Stimulated activated CD4-positive, alpha-beta T cell treated with anti-CD3 and anti-CD28 coated beads, Interleukin-12 subunit alpha, Interleukin-12 subunit beta, amount 100 ng/mL, for 24 hours (primary cell): ENCODE data around the gene FHOD3.

Experiments
- DNase-seq, 2 experiments: peaks; one replicate each; pipeline ENCODE4 v3.0.0-alpha.2; 2020; ENCODE audit warnings: low read depth in 2 of 2

FHOD3 gene

DNA sequence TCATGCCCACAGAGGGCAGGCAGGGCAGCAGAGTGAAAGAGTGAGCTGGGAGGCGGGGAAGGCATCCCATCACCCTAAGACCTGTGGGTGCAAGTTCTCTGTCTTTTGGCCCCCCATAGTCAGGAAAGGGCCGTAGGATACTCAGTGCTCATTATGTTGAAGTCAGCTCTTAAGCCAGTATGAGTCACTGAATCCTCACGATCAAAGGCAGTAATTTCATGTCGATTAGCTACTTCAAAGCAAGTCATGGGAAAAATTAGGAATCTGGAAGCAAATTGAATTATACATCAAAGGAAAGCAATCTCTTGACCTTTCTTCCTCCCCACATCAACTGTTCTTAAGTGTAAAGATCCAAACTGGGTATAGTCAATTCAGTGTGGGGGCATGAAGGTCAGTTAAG is 178.9 kb downstream of the FHOD3 start:
- no peak for DNase-seq

DNA sequence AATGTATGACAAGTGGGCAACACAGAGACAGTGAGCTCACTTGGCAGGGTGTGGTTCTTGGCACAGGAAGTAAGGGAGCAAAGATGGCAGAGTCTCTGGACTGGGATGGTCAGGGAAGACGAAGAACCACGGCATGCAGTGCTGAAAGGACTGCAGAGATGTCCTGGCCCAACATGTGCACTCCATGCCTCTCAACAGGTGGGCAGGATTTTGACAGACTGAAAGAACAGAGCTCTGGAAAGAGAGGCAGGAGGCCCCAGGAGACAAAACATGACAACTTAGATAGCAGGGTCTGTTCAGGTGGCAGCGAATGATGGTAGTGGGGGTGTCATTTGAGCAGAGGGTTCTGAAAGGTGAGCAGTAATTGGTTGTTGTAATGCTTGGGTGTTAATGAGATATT is 180.3 kb downstream of the FHOD3 start:
- no peak for DNase-seq

DNA sequence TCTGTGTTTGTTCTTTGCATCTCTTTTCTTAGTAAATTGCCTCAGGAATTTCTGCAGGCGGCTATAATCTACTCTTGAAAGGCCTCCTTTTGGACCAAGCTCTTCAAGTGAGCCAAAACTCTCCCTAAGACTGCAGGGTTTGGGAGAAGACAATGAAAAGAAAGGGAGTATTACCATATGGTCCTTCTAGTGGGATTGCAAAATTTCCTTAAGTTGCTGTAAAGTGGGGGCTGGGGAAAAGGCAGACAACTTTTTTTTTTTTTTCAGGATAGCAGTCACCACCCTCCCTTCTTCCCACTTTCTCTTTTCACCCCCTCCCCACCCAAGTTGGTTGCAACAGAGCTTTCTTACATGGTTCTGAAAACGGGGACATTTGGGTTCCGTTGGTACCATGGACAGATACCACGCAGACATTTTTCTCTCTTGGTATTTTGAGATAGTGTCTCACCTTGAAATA is 183.7 kb downstream of the FHOD3 start:
- no peak for DNase-seq

DNA sequence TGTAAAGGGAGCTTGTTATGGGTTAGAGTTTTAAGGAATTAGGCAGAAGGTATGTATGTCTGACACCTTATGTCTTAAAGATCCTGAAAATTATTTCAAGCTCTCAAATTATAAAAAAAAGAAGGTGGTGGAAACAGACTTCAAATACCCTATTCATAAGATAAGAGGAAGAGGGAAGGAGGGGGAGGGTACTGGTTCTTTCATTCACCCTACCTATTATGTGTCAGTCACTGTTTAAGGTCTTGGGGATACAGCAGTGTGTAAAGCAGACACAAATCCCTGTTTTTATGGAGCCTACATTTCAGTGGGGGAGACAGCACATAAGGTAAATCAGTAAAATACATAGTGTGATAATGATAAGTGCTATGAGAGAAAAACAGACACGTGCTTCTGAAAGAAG is 184.4 kb downstream of the FHOD3 start:
- DNase-seq, result no peak

DNA sequence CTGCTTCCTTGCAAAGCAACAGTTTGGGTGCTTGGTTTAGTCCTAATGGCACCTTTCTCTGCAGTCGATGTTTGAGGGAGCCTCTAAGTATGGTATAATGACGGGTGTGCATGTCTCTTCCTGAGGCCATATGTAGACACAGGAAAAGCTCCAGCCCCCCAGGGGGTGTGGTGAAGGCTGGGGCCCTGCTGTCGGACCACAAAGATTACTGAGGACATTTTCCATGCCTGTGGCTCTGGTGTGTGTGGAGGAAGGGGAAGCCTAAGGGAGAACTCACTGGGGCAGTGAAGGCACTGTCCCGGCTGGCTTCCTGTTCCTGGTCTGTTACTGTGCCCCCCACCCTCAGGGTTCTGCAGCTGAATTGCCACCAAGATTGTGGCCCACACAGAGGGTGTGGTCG is 187.1 kb downstream of the FHOD3 start:
- no peak for DNase-seq

DNA sequence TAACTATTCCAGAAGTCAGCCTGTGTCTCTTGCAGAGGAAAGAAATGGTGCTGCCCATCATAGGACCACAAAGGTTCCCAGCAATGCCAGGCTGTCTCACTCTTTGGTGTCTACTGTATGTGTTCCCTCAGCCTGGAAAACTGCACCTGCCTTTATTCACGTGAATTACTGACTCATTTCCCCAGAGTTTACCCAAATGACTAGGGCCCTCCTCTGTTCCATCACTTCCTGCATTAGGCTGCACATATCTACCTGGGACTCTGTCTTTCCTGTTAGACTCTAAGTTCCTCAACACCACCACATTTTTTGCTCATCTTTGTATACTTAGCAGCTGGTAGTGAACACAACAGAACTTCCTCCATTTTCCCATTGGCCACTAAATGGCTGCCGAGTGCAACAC is 188.3 kb downstream of the FHOD3 start:
- DNase-seq, result no peak

DNA sequence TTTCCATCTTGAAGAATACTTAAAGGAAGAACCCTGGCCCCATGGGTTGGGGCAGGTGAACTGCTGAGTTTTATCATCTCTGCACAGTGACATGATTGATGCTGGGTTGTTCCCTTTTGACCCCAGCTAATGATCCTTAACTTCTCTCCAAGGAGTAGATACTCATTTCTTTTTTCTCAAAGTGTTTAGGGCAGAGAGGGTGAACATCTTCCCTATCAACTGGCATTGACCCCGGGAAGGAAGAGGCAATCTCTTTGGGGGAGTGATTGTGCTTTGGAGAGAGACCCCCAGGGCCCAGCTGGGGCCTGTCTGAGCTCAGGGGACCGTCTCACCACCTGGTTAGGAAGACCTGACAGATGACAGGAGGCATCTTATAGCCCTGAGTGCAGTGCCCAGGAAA is 190.6 kb downstream of the FHOD3 start:
- DNase-seq, result no peak

DNA sequence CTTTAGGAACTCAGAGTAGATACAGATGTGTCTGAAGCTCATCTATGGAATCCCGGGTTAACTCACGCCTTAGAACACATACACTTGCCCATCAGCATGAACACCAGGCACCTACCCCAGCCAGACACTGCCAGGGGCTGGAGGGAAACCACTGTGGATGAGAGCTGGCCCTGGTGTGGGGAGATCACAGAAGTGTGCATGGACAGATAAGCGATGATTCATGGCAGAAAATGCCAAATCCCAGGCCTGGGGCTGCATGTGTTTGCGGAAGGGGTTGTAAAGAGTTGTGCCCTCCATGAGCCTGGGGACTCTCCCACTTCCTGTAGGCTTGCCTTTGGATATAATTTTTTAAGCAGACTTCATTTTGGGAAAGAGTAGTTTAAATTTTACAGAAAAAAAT is 193.4 kb downstream of the FHOD3 start:
- no peak for DNase-seq

DNA sequence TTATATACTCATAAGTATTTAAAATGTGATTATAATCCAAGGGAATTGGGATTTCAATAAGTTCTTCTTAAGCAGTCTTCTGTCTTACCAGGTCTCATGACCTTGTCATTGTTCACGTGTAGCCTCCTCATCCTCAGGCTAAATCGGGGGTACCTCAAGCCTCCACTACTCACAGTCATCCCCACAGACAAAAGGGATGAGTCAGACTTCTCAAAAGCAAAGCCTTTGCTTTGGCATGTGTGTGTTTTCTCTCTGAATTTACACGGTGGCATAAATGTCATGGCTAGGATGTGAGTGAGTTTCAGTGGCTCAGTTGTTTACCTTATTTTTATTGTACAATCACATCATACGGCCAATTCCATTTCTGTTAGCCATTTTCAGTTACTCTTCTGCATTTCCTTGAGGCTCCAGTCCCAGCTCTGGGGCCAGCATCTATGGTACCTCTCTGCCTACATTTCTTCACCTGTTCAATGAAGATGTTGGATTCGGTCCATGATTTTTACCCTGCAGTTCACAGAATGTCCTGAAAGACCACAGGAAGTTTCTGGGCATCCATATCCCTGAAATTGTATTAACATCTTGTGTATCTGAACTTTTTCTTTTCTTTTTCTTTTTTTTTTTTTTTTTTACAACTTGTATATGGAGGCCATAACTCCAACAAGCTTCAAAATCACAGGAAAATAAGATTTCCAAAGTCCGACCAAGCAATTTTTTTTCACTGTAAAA is 195.3 kb downstream of the FHOD3 start:
- DNase-seq, result no peak

DNA sequence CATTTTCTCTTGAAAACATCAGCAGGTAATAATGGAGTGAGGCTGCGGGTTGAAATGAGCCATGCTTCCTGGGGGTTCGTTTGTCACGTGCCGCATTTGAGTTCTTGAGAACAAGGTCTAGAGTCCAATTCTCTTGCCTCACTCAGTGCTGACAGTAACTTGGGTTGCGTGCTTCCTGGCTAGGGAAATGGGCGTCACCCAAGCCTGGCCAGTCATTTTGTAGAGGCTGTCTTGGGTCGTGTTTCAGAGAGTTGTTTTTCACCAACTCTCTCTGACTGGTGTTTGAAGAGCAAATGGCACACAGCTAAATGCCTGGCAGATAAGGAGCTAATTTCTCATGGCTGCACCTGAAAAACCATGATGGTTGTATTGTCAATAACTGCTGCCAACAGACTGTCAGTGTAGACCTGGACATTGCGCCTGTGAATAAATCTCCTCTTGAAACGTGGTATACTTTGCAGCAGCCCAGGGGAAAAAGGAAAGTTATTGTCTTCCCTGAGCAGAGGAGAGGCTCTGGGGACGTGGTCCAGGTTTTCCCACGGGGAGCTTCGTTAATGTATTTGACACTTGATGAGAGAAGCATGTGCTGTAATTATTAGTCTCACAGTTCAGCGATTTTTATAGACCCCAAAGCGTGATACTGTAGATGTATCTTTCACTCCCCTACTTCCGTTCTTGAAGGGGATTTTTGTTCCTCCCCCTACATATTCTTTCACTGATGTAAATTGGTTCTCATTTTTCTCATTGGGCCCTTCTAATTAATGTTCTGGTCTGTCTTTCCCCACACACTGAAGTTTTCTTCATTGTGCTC is 196.0 kb downstream of the FHOD3 start:
- DNase-seq, result no peak

DNA sequence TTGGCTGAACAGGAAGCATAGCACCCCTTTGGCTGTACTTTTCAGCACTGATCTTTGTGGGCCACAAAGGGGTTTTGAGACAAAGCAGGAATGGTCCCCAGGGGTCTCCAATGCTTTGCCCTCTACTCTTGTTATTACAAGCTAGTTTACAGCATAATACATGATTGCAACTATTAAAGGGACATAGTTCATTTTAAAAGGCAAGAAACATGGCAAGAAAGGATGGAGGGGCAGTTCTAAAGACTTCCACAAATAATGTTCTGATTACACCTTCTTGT is 196.6 kb downstream of the FHOD3 start:
- DNase-seq, result no peak

DNA sequence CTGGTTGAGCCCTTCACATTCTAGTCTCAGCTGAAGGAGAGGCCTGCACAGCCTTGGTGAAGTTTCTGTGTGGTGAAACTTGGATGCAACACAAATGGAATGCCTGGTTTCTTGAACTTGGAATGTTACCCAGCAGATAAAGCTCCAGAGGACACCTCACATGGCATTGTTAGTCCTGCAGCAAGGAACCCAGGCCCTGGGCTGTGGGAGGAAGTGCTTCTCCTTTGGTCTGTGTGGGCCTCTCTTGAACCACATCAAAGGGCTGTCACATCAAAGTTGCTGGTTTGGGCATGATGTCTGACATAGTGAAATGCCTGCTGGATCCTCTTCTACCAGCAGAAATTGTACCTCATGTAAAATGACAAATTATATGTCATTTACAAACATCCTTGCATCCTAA is 198.5 kb downstream of the FHOD3 start:
- no peak for DNase-seq

DNA sequence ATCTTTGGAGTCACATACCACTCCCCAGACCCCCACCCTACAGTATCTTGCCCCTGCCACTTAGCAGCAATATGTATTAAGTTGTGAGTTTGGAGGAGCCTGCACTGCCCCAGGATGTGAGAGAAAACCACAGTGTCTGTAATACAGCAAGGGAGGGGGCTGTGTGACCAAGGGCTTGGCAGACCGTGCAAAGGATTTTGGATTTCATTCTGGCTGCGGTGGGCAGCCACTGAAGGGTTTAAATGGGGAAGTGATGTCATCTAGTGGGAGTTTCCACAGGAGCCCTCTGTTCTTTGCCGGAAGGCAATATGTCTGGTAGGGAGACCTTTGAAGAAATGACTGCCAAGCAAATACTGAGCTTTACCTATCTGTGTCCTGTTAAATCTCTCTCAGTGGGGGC is 202.4 kb downstream of the FHOD3 start:
- DNase-seq, result no peak

DNA sequence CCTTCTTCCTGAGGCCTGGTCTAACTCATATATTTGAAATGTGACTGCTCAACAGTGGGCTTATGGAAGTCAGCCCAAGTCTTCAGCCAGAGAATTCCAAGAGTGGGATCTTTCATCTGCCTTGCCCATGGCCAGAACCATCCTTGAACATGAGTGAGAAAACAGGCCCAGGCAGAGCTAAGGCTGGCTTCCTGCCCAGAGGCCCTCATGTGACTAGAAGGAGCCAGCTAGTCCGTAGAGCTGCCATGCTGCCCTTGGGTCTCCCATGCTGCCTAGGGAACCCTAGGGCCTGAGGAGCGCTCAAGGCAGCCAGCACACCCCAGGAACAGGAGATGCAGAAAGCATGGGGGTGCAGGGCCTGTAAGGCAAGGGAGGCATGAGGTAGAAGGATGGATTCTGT is 203.6 kb downstream of the FHOD3 start:
- no peak for DNase-seq

DNA sequence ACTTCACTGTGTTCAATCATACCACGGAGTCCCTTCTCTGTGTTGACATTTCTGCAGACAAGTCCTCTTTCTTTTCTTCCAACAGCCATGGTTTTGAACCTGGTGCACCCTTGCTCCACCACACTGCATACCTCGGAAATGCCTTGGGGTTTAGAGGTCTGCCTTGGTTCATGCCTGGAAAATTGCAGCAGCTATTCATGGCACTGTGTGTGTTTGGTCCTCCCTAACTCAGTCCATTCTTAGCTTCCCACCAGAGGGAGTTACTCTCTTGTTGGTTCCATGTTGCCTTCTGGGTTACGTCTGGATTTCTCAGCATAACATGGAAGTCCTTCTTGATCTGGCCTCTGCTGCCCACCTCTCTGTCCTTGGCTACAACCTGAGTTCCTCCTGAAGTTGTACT is 206.0 kb downstream of the FHOD3 start:
- DNase-seq, result no peak

DNA sequence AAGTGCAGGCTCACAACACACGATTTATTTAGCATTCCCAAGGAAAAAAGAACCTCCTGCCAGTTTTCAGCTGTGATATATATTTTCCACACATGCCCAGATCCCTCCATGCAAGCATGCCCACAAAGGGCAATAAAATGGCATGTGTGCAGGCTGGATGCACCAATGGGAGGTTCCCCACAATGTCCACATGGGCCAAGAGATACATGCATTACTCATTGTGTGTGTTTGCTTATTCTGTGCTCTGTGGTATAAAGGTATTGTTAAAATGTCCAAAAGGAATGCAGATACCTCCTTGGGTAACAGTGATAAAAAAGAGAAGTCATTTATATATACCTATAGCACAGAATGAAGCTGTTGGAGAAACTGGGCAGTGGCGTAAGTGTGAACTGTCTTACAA is 207.4 kb downstream of the FHOD3 start:
- DNase-seq, result no peak

DNA sequence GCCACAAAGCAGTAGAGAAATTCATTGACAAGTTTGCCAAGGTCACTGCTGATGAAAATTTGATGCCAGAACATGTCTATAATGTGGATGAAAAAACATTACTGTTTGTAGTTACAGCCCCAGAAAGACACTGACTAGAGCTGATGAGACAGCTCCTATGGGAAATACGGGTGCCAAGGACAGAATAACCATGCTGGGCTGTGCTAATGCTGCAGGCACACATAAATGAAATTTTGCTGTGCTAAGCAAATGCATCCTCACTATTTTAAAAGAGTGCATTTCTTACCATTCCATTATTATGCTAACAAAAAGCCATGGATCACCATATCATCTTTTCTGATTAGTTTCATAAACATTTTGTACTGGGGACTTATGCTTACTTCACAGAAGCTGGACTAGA is 208.2 kb downstream of the FHOD3 start:
- DNase-seq, result no peak

DNA sequence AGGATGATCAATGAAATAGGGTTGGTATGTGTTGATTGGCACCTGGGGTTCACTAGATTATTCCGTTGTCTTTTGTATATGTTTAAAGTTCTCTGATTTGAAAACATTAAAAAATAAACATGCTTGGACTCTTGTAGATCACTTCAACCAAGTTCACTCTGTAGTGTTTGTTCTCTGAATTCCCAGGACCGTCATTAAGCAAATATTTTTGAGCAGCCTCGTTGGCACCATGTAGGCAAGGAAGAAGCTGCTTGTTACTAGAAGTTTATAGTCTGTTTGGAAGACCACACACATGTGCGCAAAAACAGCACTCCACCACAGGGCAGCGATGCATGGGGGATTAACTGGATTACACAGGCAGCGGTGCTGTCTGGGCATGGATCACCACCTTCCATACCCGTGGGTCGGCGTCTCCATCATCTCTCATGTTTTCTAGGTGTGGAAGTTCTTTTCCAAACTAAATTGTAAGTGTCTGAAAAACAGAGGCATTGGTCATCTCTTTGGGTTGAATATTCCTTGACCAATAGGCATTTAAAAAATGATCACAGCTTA is 212.2 kb downstream of the FHOD3 start:
- DNase-seq, result no peak

DNA sequence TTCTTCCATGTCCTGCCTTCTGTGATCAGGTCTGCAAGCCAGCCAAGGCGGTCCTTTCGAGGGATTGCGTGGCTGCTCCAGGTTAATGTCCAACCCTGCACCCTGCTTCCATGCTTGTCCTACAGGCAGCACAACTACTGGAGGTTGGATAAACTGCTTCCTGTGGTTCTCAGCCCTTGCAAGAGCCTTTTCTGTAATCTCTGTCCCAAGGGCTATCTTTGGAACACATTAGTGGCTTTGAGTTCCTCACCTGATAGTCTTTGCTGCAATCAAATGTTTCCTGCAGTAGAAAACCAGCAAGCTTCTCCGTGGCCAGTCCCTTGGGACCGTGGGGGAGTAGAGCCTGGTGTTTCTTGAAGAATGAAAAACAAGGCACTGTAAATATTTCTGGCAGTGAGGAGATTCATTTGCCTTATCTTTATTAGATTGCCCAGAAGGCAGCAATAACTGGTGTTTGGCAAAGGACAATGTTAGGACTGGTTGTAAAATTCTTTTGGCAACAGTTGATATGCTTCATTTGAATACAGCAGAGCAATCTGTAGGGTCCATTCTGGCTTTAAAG is 214.4 kb downstream of the FHOD3 start:
- no peak for DNase-seq

DNA sequence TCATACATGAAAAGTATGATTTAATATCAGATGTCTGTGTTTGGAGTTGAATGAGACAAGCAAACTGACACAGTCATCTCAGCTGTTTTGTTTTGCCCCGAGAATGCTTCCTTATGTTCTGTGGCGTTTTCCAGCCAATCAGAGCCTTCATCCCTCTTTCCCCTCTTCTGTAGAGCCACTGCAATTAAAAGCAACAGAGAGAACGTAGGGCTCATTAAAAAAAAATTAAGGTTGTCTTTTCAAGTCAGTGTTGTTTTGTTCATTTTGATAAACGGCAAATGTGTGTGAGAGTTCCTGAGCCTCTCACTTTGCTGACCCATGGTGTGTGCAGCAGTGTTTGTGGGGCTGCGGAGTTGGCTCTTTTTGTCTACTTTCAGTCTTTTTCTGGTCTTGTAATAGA is 216.0 kb downstream of the FHOD3 start:
- no peak for DNase-seq

DNA sequence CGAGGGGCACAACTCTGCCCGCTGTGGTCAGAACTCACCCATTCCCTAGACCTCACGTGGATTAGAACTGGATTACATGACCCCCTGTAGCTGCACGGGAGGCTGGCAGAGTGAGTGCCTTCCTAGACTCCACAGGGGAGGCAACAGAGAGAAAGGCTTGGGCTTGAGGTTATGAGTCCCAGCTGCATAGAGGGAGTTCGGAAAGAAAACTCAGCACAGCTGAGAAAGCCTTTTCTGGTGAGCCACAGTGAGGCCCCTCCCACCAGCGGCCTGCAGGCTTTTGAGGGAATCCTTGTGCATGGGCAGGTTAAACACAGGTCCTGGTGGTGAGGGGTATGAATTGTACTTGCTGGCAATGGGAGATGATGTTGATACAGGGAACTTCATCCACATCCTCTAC is 217.3 kb downstream of the FHOD3 start:
- no peak for DNase-seq

DNA sequence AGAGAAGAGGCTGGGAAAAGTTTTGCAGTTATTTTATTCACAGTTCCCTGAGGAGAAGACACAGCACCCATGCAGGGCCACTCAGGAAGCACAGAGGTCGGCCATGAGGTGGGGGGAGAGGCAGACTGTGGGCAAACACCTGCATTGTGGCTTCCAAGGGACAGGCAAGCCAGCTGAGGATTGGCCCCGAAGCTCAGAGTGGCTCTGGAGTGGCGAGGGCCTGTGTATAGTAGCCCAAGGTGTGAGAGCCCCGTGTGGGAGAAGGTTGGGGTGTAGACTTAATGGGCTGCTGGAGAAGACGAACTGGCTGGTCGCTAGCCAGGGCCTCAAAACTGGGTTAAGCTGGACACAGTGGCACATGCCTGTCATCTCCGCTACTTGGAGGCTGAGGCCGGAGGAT is 218.7 kb downstream of the FHOD3 start:
- no peak for DNase-seq

DNA sequence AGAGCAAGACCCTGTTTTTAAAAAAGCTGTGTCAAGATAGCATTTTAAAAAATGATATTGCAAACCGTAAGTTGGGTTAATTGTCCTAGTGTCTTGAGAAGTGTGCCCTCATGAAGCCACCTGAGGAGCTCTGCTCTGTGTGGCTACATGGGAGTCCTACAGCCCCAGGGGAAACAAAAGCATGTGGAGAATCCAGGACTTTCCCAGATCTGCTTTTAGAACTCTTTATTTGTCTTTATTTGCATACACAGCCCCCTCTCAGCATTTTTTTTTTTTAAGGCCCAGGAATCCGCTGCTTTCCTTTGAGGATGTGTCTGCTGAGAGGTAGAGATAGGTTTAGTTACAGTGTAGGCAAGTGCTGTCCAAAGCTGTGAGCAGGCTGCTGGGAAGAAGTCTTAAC is 219.2 kb downstream of the FHOD3 start:
- no peak for DNase-seq
